GM12878 (cell line): ENCODE results near the gene PRM2. TPM values are rescaled to one million over a fixed set of nuclear protein-coding genes. Genes with fewer than 3 reads are reported as not detected.

Source experiments
- ATF3 ChIP-seq: IDR thresholded peaks from 2 replicates; pipeline ENCODE4 v1.6.1; 2011; ENCODE audit warnings: low read depth, mild to moderate bottlenecking, low read length, moderate library complexity, borderline replicate concordance; ENCODE audit errors: extremely low read depth
- BMI1 ChIP-seq: fragments of 450-650 bp; IDR thresholded peaks from 2 replicates; pipeline ENCODE4 v1.6.1; 2016; ENCODE audit warnings: mild to moderate bottlenecking, moderate library complexity, borderline replicate concordance
- CBX5 ChIP-seq: sonication (generic); IDR thresholded peaks from 2 replicates; pipeline ENCODE4 v1.6.1; 2016; ENCODE audit warnings: low read depth, moderate library complexity, mild to moderate bottlenecking, inconsistent platforms
- CEBPZ ChIP-seq: fragments of 150-350 bp; IDR thresholded peaks from 2 replicates; pipeline ENCODE4 v1.6.1; 2016; ENCODE audit warnings: low read depth, low read length
- CHD1 ChIP-seq: IDR thresholded peaks from 2 replicates; pipeline ENCODE4 v1.6.1; 2012; ENCODE audit warnings: low read depth, low read length, improper control_type of control experiment
- CHD2 ChIP-seq: IDR thresholded peaks from 2 replicates; pipeline ENCODE4 v1.6.1; 2011; ENCODE audit warnings: low read depth, low read length, improper control_type of control experiment, borderline replicate concordance
- CHD4 ChIP-seq: fragments of 200-600 bp; sonication (generic); IDR thresholded peaks from 2 replicates; pipeline ENCODE4 v1.6.1; 2016; ENCODE audit warnings: mild to moderate bottlenecking
- IKZF1 ChIP-seq: fragments of 450-650 bp; conservative IDR thresholded peaks from 2 replicates; pipeline ENCODE4 v1.6.1; 2017; ENCODE audit warnings: antibody characterized with exemption, mild to moderate bottlenecking
- KLF5 ChIP-seq: fragments of 450-650 bp; IDR thresholded peaks from 2 replicates; pipeline ENCODE4 v1.6.1; 2014; ENCODE audit warnings: mild to moderate bottlenecking; ENCODE audit not compliant: partially characterized antibody
- MEF2B ChIP-seq: fragments of 450-650 bp; IDR thresholded peaks from 2 replicates; pipeline ENCODE4 v1.6.1; 2018; ENCODE audit warnings: mild to moderate bottlenecking, moderate library complexity; ENCODE audit not compliant: partially characterized antibody, poor library complexity, severe bottlenecking
- MYB ChIP-seq: fragments of 150-350 bp; IDR thresholded peaks from 2 replicates; pipeline ENCODE4 v1.6.1; 2014; ENCODE audit warnings: mild to moderate bottlenecking, low read depth, low read length, borderline replicate concordance
- NR2C1 ChIP-seq: fragments of 450-650 bp; IDR thresholded peaks from 2 replicates; pipeline ENCODE4 v1.6.1; 2017; ENCODE audit warnings: antibody characterized with exemption, mild to moderate bottlenecking, moderate library complexity
- PRDM15 ChIP-seq: fragments of 450-650 bp; formaldehyde crosslinking; IDR thresholded peaks from 2 replicates; pipeline ENCODE4 v1.4.0; 2020; ENCODE audit warnings: mild to moderate bottlenecking, moderate library complexity
- SRF ChIP-seq, 2 experiments: IDR thresholded peaks; 2 replicates each; pipeline ENCODE4 v1.6.1; 2011; ENCODE audit warnings: low read depth in 2 of 2, low read length in 2 of 2, mild to moderate bottlenecking in 1 of 2, moderate library complexity in 1 of 2
- SUPT20H ChIP-seq: IDR thresholded peaks from 2 replicates; pipeline ENCODE4 v1.6.1; 2011; ENCODE audit warnings: low read depth, mild to moderate bottlenecking, low read length, moderate library complexity, borderline replicate concordance; ENCODE audit not compliant: control insufficient read depth
- ZBED1 ChIP-seq: IDR thresholded peaks from 2 replicates; pipeline ENCODE4 v1.6.1; 2016; ENCODE audit warnings: borderline replicate concordance
- ZBTB4 ChIP-seq: fragments of 450-650 bp; formaldehyde crosslinking; IDR thresholded peaks from 2 replicates; pipeline ENCODE4 v1.4.0; 2022; ENCODE audit warnings: mild to moderate bottlenecking, moderate library complexity
- ZNF622 ChIP-seq: fragments of 450-650 bp; IDR thresholded peaks from 2 replicates; pipeline ENCODE4 v1.6.1; 2017; ENCODE audit warnings: mild to moderate bottlenecking, inconsistent platforms
- polyA plus RNA-seq, 11 experiments: library from polyadenylated mRNA; depleted of rRNA in 4 of 11; unstranded in 6 of 11; stranded (reverse) in 5 of 11; fragments of >200 nt; fragmentation: Nextera tagmentation in 4 of 11; fragmentation: Illumina TruSeq in 1 of 11; extraction: Ambion mirVana in 4 of 11; extraction: Trizol in 1 of 11; gene quantifications; 1 replicate in 1 of 11; 2 replicates in 10 of 11; pipeline versions ENCODE4 v1.2.1 to v1.2.3, GENCODE V29; 2011 to 2016; ENCODE audit warnings: inconsistent platforms in 2 of 11, missing spikeins in 2 of 11, low read depth in 1 of 11
- total RNA-seq, 4 experiments: library from RNA; depleted of rRNA in 3 of 4; stranded (reverse); fragments of >200 nt in 3 of 4; fragmentation: Illumina TruSeq in 1 of 4; extraction: Trizol in 1 of 4; gene quantifications; 2 replicates each; pipeline versions ENCODE4 v1.2.1 to v1.2.3, GENCODE V29; 2013 to 2021

Gene PRM2
- total and polyA plus RNA-seq, 10 of the 15 experiments (the other 5 are each of a cell fraction or from before 2014, with no cell fraction given), result not detected

GRCh38 chr16:11254913-11255736 lies 21.2 kb downstream of the PRM2 start (continued):
- TF ChIP-seq ATF3 (no peak), CHD2 (no peak), CBX5 (no peak), CHD4 (no peak), ZNF622 (no peak), BMI1 (no peak), CHD1 (no peak), MYB (no peak), SRF (IDR thresholded peaks at IDR 0.05; ENCODE audit: low read depth in 2 of 2, low read length in 2 of 2) (no peak), ZBTB4 (CRISPR knock-in tag) (no peak), NR2C1 (no peak), PRDM15 (CRISPR knock-in tag) (0 out of 2 replicates have a peak, but pooled peaks have one; percentile 37), IKZF1 (no peak), ZBED1 (no peak), MEF2B (no peak), SUPT20H (no peak), KLF5 (no peak), CEBPZ (no peak)
